ENCODE data around the gene SECISBP2.

DNA sequence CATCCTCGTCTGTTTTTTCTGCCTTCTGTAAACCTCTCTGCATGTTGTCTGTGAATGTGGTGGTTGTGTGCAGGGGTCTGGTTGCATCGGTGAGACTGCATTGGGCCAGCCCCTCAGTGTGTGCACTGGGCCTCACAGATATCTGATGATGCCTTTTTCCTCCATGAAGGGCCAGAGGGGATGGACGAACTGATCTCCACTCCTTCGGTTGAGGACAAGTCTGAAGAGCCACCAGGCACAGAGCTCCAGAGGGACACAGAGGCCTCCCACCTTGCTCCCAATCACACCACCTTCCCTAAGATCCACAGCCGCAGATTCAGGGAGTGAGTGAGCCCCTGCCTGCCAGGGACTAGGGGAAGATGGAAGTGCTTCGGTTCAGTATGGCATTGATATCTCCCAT lies 31.3 kb downstream of the SECISBP2 start:
- TF ChIP-seq POLR2A (IDR thresholded peaks at IDR 0.05; ENCODE audit: low read length) (no peak), RFX5 (IDR thresholded peaks at IDR 0.05) (no peak), EP300 (IDR thresholded peaks at IDR 0.05) (no peak), RAD21 (conservative IDR thresholded peaks at IDR 0.05 in 1 of 2, IDR thresholded peaks at IDR 0.05 in 1 of 2) (no peak), CHD2 (IDR thresholded peaks at IDR 0.05; ENCODE audit: low read length, partially characterized antibody) (no peak), KDM1A (IDR thresholded peaks at IDR 0.05; ENCODE audit: low read depth) (no peak), JUN (IDR thresholded peaks at IDR 0.05) (no peak), NPAS2 (CRISPR knock-in tag; IDR thresholded peaks at IDR 0.05; ENCODE audit: borderline replicate concordance) (no peak), PHF8 (IDR thresholded peaks at IDR 0.05; ENCODE audit: borderline replicate concordance, low read depth) (no peak), MAFK (IDR thresholded peaks at IDR 0.05; ENCODE audit: partially characterized antibody) (no peak), ESRRA (IDR thresholded peaks at IDR 0.05; ENCODE audit: borderline replicate concordance, low read length) (no peak)
- TF ChIP-seq, protein P1, sequence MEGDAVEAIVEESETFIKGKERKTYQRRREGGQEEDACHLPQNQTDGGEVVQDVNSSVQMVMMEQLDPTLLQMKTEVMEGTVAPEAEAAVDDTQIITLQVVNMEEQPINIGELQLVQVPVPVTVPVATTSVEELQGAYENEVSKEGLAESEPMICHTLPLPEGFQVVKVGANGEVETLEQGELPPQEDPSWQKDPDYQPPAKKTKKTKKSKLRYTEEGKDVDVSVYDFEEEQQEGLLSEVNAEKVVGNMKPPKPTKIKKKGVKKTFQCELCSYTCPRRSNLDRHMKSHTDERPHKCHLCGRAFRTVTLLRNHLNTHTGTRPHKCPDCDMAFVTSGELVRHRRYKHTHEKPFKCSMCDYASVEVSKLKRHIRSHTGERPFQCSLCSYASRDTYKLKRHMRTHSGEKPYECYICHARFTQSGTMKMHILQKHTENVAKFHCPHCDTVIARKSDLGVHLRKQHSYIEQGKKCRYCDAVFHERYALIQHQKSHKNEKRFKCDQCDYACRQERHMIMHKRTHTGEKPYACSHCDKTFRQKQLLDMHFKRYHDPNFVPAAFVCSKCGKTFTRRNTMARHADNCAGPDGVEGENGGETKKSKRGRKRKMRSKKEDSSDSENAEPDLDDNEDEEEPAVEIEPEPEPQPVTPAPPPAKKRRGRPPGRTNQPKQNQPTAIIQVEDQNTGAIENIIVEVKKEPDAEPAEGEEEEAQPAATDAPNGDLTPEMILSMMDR (IDR thresholded peaks at IDR 0.05), result no peak
